ENCODE results near the gene GAL3ST2. TPM values are rescaled to one million over a fixed set of nuclear protein-coding genes. Genes with fewer than 3 reads are reported as not detected.

GAL3ST2 gene
- total and polyA plus RNA-seq, 7 donors, result 0.14 to 0.16 TPM; not detected in 5

DNA sequence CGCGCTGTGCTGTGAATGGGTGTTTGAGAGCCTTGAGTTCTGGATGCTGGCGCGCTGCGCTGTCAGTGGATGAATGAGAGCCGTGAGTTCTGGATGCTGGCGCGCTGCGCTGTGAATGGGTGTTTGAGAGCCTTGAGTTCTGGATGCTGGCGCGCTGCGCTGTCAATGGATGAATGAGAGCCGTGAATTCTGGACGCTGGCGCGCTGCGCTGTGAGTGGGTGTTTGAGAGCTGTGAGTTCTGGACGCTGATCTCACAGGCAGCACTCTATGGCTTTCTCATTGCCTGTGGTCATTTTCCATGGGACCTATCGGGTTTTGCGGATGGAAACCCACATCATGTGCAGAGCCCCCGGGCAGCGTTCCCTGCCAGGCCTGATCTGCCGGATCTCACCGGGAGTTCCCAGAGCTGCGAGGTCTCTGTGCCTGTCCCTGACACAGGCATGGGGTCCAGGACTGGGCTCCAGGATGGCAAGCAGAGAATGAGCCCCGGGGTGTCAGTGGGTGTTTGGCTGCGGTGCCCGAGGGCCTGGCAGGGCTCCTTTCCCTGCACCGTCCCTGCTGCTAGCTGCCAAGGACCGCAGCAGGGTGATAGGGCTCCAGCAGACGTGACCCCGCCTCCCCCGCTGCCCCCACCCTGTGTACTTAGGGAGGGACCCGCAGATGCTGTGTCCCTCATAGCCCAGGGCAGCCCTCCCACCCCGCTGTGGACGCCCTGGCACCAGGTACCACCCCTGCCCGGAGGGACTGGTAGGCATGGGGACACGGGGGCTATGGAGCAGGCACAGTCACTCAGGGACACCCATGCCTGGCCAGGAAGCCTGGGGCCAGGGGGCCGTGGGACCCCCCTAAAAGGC is 72.4 kb downstream of the GAL3ST2 start:
- Histone ChIP-seq H3K27ac (no peak overlapping the region), H3K36me3 (ENCODE audit: insufficient read depth in 1 of 2, low read depth in 1 of 2) (no peaks in the 10 kb centered on the region), H3K9me3 (no peaks in the 10 kb centered on the region), H3K4me3 (no peak overlapping the region), H3K4me1 (no peaks in the 10 kb centered on the region), H3K27me3 (ENCODE audit: insufficient read depth in 3 of 3, low read length in 2 of 3) (no peaks in the 10 kb centered on the region)
- no peak for DNase-seq
- TF ChIP-seq, protein P1, sequence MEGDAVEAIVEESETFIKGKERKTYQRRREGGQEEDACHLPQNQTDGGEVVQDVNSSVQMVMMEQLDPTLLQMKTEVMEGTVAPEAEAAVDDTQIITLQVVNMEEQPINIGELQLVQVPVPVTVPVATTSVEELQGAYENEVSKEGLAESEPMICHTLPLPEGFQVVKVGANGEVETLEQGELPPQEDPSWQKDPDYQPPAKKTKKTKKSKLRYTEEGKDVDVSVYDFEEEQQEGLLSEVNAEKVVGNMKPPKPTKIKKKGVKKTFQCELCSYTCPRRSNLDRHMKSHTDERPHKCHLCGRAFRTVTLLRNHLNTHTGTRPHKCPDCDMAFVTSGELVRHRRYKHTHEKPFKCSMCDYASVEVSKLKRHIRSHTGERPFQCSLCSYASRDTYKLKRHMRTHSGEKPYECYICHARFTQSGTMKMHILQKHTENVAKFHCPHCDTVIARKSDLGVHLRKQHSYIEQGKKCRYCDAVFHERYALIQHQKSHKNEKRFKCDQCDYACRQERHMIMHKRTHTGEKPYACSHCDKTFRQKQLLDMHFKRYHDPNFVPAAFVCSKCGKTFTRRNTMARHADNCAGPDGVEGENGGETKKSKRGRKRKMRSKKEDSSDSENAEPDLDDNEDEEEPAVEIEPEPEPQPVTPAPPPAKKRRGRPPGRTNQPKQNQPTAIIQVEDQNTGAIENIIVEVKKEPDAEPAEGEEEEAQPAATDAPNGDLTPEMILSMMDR (IDR thresholded peaks at IDR 0.05), result no peak
- ATAC-seq, result no peak
- intact Hi-C loops (cut with DNase I), result no loop called here
- 82 to 84% (median 83%) methylated on average over 39 of the region's 39 CpGs for WGBS, 3 donors

DNA sequence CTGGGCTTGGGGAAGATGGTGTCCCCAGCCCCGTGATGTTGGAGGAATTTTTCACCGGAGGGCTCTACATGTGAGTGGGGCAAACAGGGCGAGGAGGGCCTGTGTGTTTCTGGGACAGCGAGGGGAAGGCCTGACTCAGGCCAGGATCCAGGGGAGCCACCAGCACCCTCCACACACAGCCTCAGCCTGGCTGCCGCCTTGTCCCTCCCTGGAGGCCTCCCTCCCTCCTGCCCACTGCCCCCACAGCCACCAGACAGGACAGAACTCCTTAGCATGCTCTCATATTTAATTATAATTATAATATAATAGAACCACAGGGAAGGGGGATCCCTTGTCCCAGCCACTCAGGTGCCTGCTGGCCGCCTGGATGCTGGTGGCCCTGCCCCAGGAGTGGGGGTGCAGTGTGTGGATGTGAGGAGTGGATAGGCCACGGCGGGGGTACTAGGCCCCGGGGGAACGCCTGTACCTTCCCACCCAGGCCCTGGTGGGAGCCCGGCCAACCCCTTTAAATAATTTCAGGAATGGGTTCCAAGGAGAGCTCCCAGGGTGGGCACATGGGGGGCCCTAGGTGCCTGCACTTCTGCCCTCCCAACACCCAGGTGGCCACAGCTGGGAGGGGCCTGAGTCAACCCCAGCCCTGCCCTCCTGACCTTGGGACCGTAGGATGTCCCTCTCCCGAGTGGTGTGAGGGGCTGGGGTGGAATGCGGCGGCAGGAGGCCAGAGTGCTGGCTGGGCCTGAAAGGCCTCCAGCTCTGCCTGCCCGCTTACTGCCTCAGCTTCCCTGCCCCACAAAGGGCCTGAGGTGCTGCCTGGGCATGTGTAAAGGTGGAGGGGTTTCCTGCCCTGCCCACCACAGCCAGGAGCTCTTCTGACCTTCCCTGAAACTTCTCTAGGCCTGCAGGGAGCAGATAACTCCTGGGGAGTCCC is 73.3 kb downstream of the GAL3ST2 start:
- Histone ChIP-seq H3K4me1 (no peaks in the 10 kb centered on the region), H3K9me3 (no peaks in the 10 kb centered on the region), H3K27me3 (ENCODE audit: insufficient read depth in 3 of 3, low read length in 2 of 3) (no peaks in the 10 kb centered on the region), H3K4me3 (no peak overlapping the region), H3K27ac (no peak overlapping the region), H3K36me3 (ENCODE audit: insufficient read depth in 1 of 2, low read depth in 1 of 2) (no peaks in the 10 kb centered on the region)
- TF ChIP-seq, protein P1 (IDR thresholded peaks at IDR 0.05), result no peak
- ATAC-seq (no peak), DNase-seq (no peak)
- intact Hi-C loops (cut with DNase I), result no loop called here
- 91 to 98% (median 93%) methylated on average over 15 to 16 of the region's 16 CpGs for WGBS, 3 donors

DNA sequence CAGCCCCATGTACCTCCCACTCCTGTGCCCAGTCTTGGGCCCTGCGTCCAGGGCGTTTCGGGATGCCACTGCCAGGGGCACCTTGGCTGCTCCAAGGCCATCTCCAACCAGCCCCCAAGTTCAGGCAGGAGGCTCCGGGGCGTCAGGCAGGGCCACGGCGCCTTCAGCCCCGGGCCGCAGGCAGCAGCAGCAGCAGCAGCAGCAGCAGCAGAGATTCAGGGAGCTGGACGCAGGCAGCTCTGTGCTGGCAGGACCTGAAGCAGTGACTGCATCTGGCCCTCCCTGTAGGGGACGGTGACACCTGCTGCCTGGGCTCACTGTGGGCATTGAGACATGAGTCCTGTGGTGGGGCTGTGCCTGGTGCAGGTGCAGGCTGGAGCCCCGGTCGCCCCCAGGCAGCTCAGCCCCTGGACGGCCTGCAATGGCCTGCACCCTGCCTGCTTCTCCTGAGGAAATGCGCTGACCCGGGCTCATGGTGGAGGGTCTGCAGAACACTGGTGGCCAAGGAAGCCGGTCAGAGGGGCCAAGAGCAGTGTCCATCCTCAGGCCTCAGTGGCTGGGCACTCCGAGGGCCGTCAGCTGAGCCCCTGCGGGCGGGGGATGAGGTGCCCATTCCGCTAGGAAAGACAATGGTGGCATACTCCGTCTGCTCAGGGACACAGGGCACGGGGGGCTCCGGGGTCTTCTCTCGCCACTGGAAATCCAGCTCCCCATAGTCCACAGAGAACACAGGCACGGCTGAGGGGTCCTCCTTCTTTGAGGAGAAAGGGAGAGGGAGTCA is 74.1 kb downstream of the GAL3ST2 start:
- Histone ChIP-seq H3K27ac (no peak overlapping the region), H3K4me3 (no peak overlapping the region), H3K4me1 (no peaks in the 10 kb centered on the region), H3K9me3 (no peaks in the 10 kb centered on the region), H3K36me3 (ENCODE audit: insufficient read depth in 1 of 2, low read depth in 1 of 2) (no peaks in the 10 kb centered on the region), H3K27me3 (ENCODE audit: insufficient read depth in 3 of 3, low read length in 2 of 3) (no peaks in the 10 kb centered on the region)
- no peak for ATAC-seq
- 92 to 93% (median 93%) methylated on average over 22 to 27 of the region's 27 CpGs for WGBS, 3 donors
- intact Hi-C loops (cut with DNase I), result no loop called here
- TF ChIP-seq, protein P1 (IDR thresholded peaks at IDR 0.05), result no peak
- DNase-seq, result no peak

DNA sequence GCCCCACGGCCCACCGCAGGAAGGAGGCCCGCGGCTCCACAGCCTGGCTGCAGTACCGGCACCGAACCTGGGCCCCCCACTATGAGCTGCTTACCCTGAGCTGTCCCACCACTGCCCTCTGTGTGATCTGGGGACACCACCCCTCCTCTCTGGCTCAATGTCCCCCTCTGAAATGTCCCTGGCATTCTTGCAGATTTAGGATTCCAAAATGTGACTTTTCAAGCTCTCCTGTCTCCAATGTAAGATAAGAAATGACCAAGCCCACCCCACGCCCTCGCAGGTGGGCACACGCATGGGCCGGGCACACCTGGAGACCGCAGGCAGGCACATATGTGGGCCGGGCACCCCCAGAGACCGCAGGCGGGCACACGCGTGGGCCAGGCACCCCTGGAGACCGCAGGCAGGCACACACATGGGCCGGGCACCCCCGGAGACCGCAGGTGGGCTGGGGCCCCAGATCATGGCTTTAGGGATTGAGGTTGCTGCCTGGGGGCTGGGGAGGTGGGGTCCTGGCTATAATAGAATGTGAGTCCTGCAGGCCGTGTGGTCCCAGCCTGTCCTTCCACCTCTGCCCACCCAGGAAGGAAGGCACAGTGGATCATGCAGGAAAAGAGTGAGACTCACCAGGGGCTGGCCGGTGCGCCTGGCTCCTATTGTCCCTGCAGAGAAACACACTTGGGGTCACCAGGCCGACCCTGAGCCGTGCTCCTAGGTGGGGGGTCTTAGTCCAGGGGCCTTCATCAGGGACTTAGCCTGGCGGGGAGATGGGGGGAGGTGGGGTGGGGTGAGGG is 74.9 kb downstream of the GAL3ST2 start:
- DNase-seq (no peak), ATAC-seq (no peak)
- intact Hi-C loops (cut with DNase I), result no loop called here
- TF ChIP-seq, protein P1 (IDR thresholded peaks at IDR 0.05), result no peak
- H3K9me3 ChIP-seq, result no peaks in the 10 kb centered on the region
- no peaks in the 10 kb centered on the region for H3K4me1 ChIP-seq
- H3K27me3 ChIP-seq (ENCODE audit: insufficient read depth in 3 of 3, low read length in 2 of 3), result no peaks in the 10 kb centered on the region
- no peak overlapping the region for H3K27ac ChIP-seq
- no peak overlapping the region for H3K4me3 ChIP-seq
- H3K36me3 ChIP-seq (ENCODE audit: insufficient read depth in 1 of 2, low read depth in 1 of 2), result no peaks in the 10 kb centered on the region
- WGBS, 3 donors, result 93 to 94% (median 94%) methylated on average over 24 to 26 of the region's 26 CpGs

Data from psoas muscle (tissue), 8 donors.